HepG2 (cell line): ENCODE measurements around the gene TSSK3. TPM values are rescaled to one million over a fixed set of nuclear protein-coding genes. Genes with fewer than 3 reads are reported as not detected.

Experiments used
- ATAC-seq: fragments of 200-7000 bp; cut with Tn5 transposase; 3 replicates; pipeline ENCODE4 v1.9.1; 2020; ENCODE audit warnings: mild to moderate bottlenecking, moderate library complexity
- BruUV-seq: library from RNA; stranded (reverse); fragments of 400-500 nt; replicated peaks from 2 replicates; lab custom pipeline; 2021; lab: Mats Ljungman, UMichigan
- CTCF ChIA-PET: fragments of 300-600 bp; formaldehyde crosslinking; extraction: SDS; loops from one replicate; lab custom pipeline; 2021; ENCODE audit warnings: low total read pairs, inconsistent platforms, low intra/inter-chr PET ratio; lab: Yijun Ruan, JAX
- POLR2A ChIA-PET: fragments of 350-600 bp; sonication (Branson Sonifier 250); formaldehyde crosslinking; loops from one replicate; lab custom pipeline; 2020; ENCODE audit warnings: antibody characterized with exemption, inconsistent platforms; lab: Yijun Ruan, JAX
- DNase-seq: peaks from one replicate; pipeline ENCODE4 v3.0.0-alpha.2; 2015; ENCODE audit warnings: low spot score
- FAIRE-seq: peaks from 3 replicates; lab custom pipeline; 2011; peaks lifted over from hg19 to GRCh38; lab: Jason Lieb, UNC
- H2AFZ ChIP-seq: one replicate; pipeline ENCODE4 v1.6.1; 2011; ENCODE audit warnings: low read length, inconsistent platforms
- H3K27ac ChIP-seq: fragments of 300-600 bp; 3 replicates; pipeline ENCODE4 v1.8.0; 2011; ENCODE audit warnings: mixed run types, mild to moderate bottlenecking, mixed read lengths, low read length, inconsistent platforms; ENCODE audit not compliant: insufficient read depth; ENCODE audit errors: extremely low read length
- H3K27me3 ChIP-seq, 2 experiments: fragments of 200-600 bp in 1 of 2; 2 replicates in 1 of 2; 3 replicates in 1 of 2; pipeline versions ENCODE4 v1.6.0 to v1.8.0; 2011; ENCODE audit warnings: low read length in 2 of 2, mild to moderate bottlenecking in 2 of 2, moderate library complexity in 2 of 2, inconsistent platforms in 1 of 2; ENCODE audit not compliant: insufficient read depth in 2 of 2, control insufficient read depth in 1 of 2
- H3K36me3 ChIP-seq, 2 experiments: fragments of 200-600 bp in 1 of 2; replicated peaks in 1 of 2; 2 replicates in 1 of 2; 3 replicates in 1 of 2; pipeline versions ENCODE4 v1.5.1 to v1.8.0; 2011; ENCODE audit warnings: low read length in 2 of 2, inconsistent platforms in 1 of 2; ENCODE audit not compliant: insufficient read depth in 2 of 2, control insufficient read depth in 1 of 2
- H3K4me1 ChIP-seq: 2 replicates; pipeline ENCODE4 v1.5.1; 2012; ENCODE audit warnings: low read length, inconsistent platforms; ENCODE audit not compliant: insufficient read depth
- H3K4me2 ChIP-seq: 2 replicates; pipeline ENCODE4 v1.6.0; 2011; ENCODE audit warnings: low read depth, low read length, inconsistent platforms
- H3K4me3 ChIP-seq, 3 experiments: fragments of 200-600 bp in 1 of 3; sonication (generic), shearing (Covaris generic) in 1 of 3; replicated peaks in 1 of 3; 2 replicates each; pipeline ENCODE4 v1.5.1; 2011 to 2016; ENCODE audit warnings: low read length in 3 of 3, inconsistent platforms in 2 of 3, low read depth in 2 of 3, mild to moderate bottlenecking in 2 of 3, control low read depth in 1 of 3, mixed read lengths in 1 of 3; ENCODE audit not compliant: insufficient read depth in 1 of 3
- H3K79me2 ChIP-seq: one replicate; pipeline ENCODE4 v1.6.1; 2011; ENCODE audit warnings: low read length, inconsistent platforms; ENCODE audit not compliant: insufficient read depth
- H3K9ac ChIP-seq: 2 replicates; pipeline ENCODE4 v1.6.0; 2011; ENCODE audit warnings: mild to moderate bottlenecking, low read depth, low read length, inconsistent platforms; ENCODE audit not compliant: insufficient read depth
- H3K9me3 ChIP-seq: 2 replicates; pipeline ENCODE4 v1.5.1; 2012; ENCODE audit warnings: mild to moderate bottlenecking, low read length
- H4K20me1 ChIP-seq: 2 replicates; pipeline ENCODE4 v1.6.0; 2011; ENCODE audit warnings: inconsistent platforms, mild to moderate bottlenecking, low read length, moderate library complexity; ENCODE audit not compliant: insufficient read depth
- DNMT1 ChIP-seq: sonication (generic); formaldehyde crosslinking; IDR thresholded peaks from 2 replicates; pipeline ENCODE4 v1.5.1; 2020; ENCODE audit warnings: mild to moderate bottlenecking, missing genetic modification reagents
- HCFC1 ChIP-seq: fragments of 150-350 bp; IDR thresholded peaks from 2 replicates; pipeline ENCODE4 v1.6.1; 2014; ENCODE audit warnings: low read depth, low read length
- KDM5B ChIP-seq: sonication (generic); formaldehyde crosslinking; IDR thresholded peaks from 2 replicates; pipeline ENCODE4 v1.4.0; 2020; ENCODE audit warnings: missing genetic modification reagents, mild to moderate bottlenecking, borderline replicate concordance
- MAZ ChIP-seq, 2 experiments: sonication (generic) in 1 of 2; formaldehyde crosslinking in 1 of 2; IDR thresholded peaks; 2 replicates each; pipeline versions ENCODE4 v1.5.0 to v1.6.1; 2012 to 2020; ENCODE audit warnings: low read depth in 2 of 2, mild to moderate bottlenecking in 2 of 2, borderline replicate concordance in 1 of 2, improper control_type of control experiment in 1 of 2, low read length in 1 of 2, missing genetic modification reagents in 1 of 2, moderate library complexity in 1 of 2
- PCBP1 ChIP-seq: fragments of 200-400 bp; formaldehyde crosslinking; IDR thresholded peaks from 2 replicates; pipeline ENCODE4 v1.6.1; 2017; ENCODE audit warnings: mild to moderate bottlenecking, low read depth, low read length, borderline replicate concordance
- RBFOX2 ChIP-seq: fragments of 200-400 bp; formaldehyde crosslinking; IDR thresholded peaks from 2 replicates; pipeline ENCODE4 v1.6.1; 2017; ENCODE audit warnings: low read depth, mild to moderate bottlenecking, low read length
- TARDBP ChIP-seq: sonication (generic); formaldehyde crosslinking; IDR thresholded peaks from 2 replicates; pipeline ENCODE4 v1.8.0; 2022; ENCODE audit warnings: mild to moderate bottlenecking, missing genetic modification reagents
- XRCC5 ChIP-seq: fragments of 200-400 bp; formaldehyde crosslinking; optimal IDR thresholded peaks from 2 replicates; pipeline ENCODE3; 2017; ENCODE audit warnings: mild to moderate bottlenecking, low read length
- ZBTB8A ChIP-seq: sonication (generic); formaldehyde crosslinking; IDR thresholded peaks from 2 replicates; pipeline ENCODE4 v1.4.0; 2020; ENCODE audit warnings: mild to moderate bottlenecking, low read depth, missing genetic modification reagents, borderline replicate concordance
- ZNF496 ChIP-seq: sonication (generic); formaldehyde crosslinking; IDR thresholded peaks from 2 replicates; pipeline ENCODE4 v1.8.1; 2023; ENCODE audit warnings: mild to moderate bottlenecking, moderate library complexity, missing genetic modification reagents; ENCODE audit not compliant: insufficient replicate concordance
- ZNF550 ChIP-seq: sonication (generic); formaldehyde crosslinking; IDR thresholded peaks from 2 replicates; pipeline ENCODE4 v1.4.0; 2020; ENCODE audit warnings: mild to moderate bottlenecking, missing genetic modification reagents, borderline replicate concordance
- ZNF552 ChIP-seq: sonication (generic); formaldehyde crosslinking; IDR thresholded peaks from 2 replicates; pipeline ENCODE4 v1.9.0; 2022; ENCODE audit warnings: missing genetic modification reagents, mild to moderate bottlenecking, borderline replicate concordance
- ZNF781 ChIP-seq: sonication (generic); formaldehyde crosslinking; IDR thresholded peaks from 2 replicates; pipeline ENCODE4 v1.5.1; 2020; ENCODE audit warnings: borderline replicate concordance, mild to moderate bottlenecking, missing genetic modification reagents; ENCODE audit errors: not compliant biosample characterization
- ZNF792 ChIP-seq: IDR thresholded peaks from 2 replicates; pipeline ENCODE4 v1.6.1; 2016
- WGBS: methylation state at CpG from one replicate; pipeline ENCODE4 v1.1.6; 2017; ENCODE audit warnings: low lambda C conversion rate; 5-methylcytosine and 5-hydroxymethylcytosine counted together
- in situ Hi-C: cut with HindIII; loops from 2 replicates; pipeline ENCODE4 v1.10.0; 2017; ENCODE audit warnings: low pct_unique_long_range_greater_than_20kb; ENCODE audit not compliant: extremely low pct_ligation_motif_present
- intact Hi-C: fragments of 100-400 bp; cut with micrococcal nuclease; formaldehyde crosslinking; loops from one replicate; pipeline ENCODE4 v1.10.0; 2022; ENCODE audit not compliant: unreplicated experiment
- polyA plus RNA-seq, 8 experiments: library from polyadenylated mRNA; depleted of rRNA in 3 of 8; stranded (reverse) in 7 of 8; unstranded in 1 of 8; fragments of >200 nt; fragmentation: Illumina TruSeq in 4 of 8; extraction: Trizol in 4 of 8; gene quantifications; 2 replicates each; pipeline versions ENCODE4 v1.2.1 to v1.2.3, GENCODE V29; 2011 to 2016; ENCODE audit warnings: low read depth in 4 of 8, missing spikeins in 1 of 8, mixed read lengths in 1 of 8; ENCODE audit not compliant: insufficient read depth in 1 of 8
- total RNA-seq, 5 experiments: library from RNA; depleted of rRNA; stranded (reverse); fragments of >200 nt; fragmentation: Illumina TruSeq; extraction: Trizol; gene quantifications; 2 replicates each; pipeline ENCODE4 v1.2.3, GENCODE V29; 2016; ENCODE audit warnings: low read depth in 1 of 5
- TF ChIP-seq, protein P1 (sequence below): IDR thresholded peaks from 2 replicates; pipeline ENCODE4 v1.6.1; 2016
- TF ChIP-seq, protein P2 (sequence below): sonication (generic); formaldehyde crosslinking; IDR thresholded peaks from 2 replicates; pipeline ENCODE4 v1.4.0; 2020; ENCODE audit warnings: missing genetic modification reagents, mild to moderate bottlenecking, borderline replicate concordance
- TF ChIP-seq, protein P3 (sequence below): IDR thresholded peaks from 2 replicates; pipeline ENCODE4 v1.6.1; 2016; ENCODE audit warnings: mild to moderate bottlenecking, missing biosample characterization, missing genetic modification reagents
- TF ChIP-seq, protein P4 (sequence below): sonication (generic); formaldehyde crosslinking; conservative IDR thresholded peaks from 2 replicates; pipeline ENCODE4 v1.4.0; 2020; ENCODE audit warnings: missing genetic modification reagents

TSSK3 gene
- total and polyA plus RNA-seq, 2 of the 13 experiments (the other 11 are each of a cell fraction or from before 2014, with no cell fraction given): 1.0 to 1.1 TPM

DNA sequence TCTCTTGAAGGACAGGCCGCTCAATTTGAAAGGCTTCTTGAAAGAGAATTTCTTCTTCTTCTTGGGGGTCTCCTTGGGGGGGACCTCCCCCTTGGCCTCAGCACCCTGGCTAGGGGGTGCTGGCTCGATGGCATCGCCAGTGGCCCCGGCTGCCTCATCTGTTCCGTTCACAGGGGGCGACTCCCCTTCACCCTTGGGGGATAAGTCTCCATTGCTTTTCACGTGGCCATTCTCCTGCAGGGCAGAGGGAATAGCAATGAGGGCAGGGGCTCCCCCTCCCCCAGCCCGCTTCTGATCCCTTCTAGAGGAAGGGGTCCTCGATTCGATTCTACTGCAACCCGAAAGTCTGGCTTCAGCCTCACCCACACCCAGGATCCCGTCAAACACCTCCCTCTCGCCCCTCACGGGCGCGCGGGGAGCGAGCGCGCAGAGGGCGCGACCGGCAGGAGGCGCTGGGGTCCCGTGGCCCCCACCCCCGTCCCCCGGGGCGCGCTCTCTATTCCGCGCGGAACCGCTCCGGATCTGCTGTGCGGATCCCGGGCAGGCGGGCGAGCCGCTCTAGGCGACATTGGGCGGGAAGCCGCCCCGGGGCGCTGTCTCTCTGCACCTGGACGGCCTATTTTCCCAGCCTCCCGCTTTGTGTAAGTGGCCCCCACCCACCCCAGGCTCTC lies 27.3 kb upstream of the TSSK3 start:
- DNase-seq: no peak
- ChIA-PET CTCF (interaction anchor here (0.7 to 1.7 kb wide), 3 partner anchors 16 to 119 kb away, joined by 3 to 4 read pairs (median 4); no protein-coding TSS in a partner anchor), POLR2A (interaction anchor here (0.9 to 5.8 kb wide), 15 partner anchors 10 to 119 kb away, joined by 3 to 222 read pairs (median 7); partner anchors contain the start of genes FAM167B, HDAC1 and LCK)
- Histone ChIP-seq H3K9ac (peak overlapping the region; percentile 91), H3K4me2 (peak overlapping the region; percentile 93), H3K27ac (peak overlapping the region; percentile 68), H2AFZ (no peak overlapping the region), H3K9me3 (no peaks in the 10 kb centered on the region), H3K4me3 (peak overlapping the region; percentile 70 to 95 (median 84)), H3K79me2 (peaks cover 14% of the 10 kb centered on the region), H4K20me1 (peaks cover 14% of the 10 kb centered on the region), H3K36me3 (peaks cover 21 to 43% of the 10 kb centered on the region in 2 experiments), H3K27me3 (peaks cover 0 to 4% of the 10 kb centered on the region in 2 experiments; a peak in 2 of 5 replicates), H3K4me1 (peaks cover 56% of the 10 kb centered on the region)
- WGBS: 4% methylated on average over 12 of the region's 46 CpGs
- in situ Hi-C loops (no loop called here), intact Hi-C loops (loop anchor here (10.0 kb wide), 1 partner anchor 60 kb away; the partner anchor contains the start of gene BSDC1)
- peak; percentile 26 for ATAC-seq
- TSS peak; percentile 59 for BruUV-seq
- no peak for FAIRE-seq
- TF ChIP-seq TARDBP (CRISPR knock-in tag) (no peak), ZNF781 (CRISPR knock-in tag) (no peak), MAZ (IDR thresholded peaks at IDR 0.05; ENCODE audit: borderline replicate concordance, low read depth, low read length) (peak; percentile 80; the same call in 1 of the 2 replicates), MAZ (CRISPR knock-in tag; IDR thresholded peaks at IDR 0.05; ENCODE audit: low read depth) (peak; percentile 79), ZNF792 (CRISPR knock-in tag) (peak; percentile 59; the same call in 1 of the 2 replicates), XRCC5 (peak; percentile 49), RBFOX2 (peak; percentile 73), ZNF496 (CRISPR knock-in tag) (no peak), ZBTB8A (CRISPR knock-in tag) (no peak), ZNF552 (CRISPR knock-in tag) (no peak), KDM5B (CRISPR knock-in tag) (peak; percentile 31; the same call in 1 of the 2 replicates), PCBP1 (no peak), DNMT1 (no peak), HCFC1 (no peak), ZNF550 (CRISPR knock-in tag) (no peak)
- TF ChIP-seq, protein P1, sequence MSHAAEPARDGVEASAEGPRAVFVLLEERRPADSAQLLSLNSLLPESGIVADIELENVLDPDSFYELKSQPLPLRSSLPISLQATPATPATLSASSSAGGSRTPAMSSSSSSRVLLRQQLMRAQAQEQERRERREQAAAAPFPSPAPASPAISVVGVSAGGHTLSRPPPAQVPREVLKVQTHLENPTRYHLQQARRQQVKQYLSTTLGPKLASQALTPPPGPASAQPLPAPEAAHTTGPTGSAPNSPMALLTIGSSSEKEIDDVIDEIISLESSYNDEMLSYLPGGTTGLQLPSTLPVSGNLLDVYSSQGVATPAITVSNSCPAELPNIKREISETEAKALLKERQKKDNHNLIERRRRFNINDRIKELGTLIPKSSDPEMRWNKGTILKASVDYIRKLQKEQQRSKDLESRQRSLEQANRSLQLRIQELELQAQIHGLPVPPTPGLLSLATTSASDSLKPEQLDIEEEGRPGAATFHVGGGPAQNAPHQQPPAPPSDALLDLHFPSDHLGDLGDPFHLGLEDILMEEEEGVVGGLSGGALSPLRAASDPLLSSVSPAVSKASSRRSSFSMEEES (CRISPR knock-in tag): no peak
- TF ChIP-seq, protein P2, sequence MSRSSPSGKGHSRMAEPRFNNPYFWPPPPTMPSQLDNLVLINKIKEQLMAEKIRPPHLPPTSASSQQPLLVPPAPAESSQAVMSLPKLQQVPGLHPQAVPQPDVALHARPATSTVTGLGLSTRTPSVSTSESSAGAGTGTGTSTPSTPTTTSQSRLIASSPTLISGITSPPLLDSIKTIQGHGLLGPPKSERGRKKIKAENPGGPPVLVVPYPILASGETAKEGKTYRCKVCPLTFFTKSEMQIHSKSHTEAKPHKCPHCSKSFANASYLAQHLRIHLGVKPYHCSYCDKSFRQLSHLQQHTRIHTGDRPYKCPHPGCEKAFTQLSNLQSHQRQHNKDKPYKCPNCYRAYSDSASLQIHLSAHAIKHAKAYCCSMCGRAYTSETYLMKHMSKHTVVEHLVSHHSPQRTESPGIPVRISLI (CRISPR knock-in tag): peak; percentile 27; the same call in 1 of the 2 replicates
- TF ChIP-seq, protein P3, sequence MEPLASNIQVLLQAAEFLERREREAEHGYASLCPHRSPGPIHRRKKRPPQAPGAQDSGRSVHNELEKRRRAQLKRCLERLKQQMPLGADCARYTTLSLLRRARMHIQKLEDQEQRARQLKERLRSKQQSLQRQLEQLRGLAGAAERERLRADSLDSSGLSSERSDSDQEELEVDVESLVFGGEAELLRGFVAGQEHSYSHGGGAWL: peak; percentile 32; the same call in 1 of the 2 replicates
- TF ChIP-seq, protein P4, sequence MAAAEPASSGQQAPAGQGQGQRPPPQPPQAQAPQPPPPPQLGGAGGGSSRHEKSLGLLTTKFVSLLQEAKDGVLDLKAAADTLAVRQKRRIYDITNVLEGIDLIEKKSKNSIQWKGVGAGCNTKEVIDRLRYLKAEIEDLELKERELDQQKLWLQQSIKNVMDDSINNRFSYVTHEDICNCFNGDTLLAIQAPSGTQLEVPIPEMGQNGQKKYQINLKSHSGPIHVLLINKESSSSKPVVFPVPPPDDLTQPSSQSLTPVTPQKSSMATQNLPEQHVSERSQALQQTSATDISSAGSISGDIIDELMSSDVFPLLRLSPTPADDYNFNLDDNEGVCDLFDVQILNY (CRISPR knock-in tag): no peak
